ENCODE measurements around the gene LARP6.
"Not testable (repeated sequence)": the region's sequence is repeated elsewhere in the genome, so short reads cannot be mapped to it uniquely, and the experiment has no call there.

LARP6 gene

GRCh38 chr15:70858614-70859321 lies 4.8 kb upstream of the LARP6 start:
- not testable (repeated sequence) for DNase-seq

- no peak for DNase-seq
These were observed 3.8 kb upstream of the LARP6 start for GRCh38 chr15:70857562-70858285.

DNA sequence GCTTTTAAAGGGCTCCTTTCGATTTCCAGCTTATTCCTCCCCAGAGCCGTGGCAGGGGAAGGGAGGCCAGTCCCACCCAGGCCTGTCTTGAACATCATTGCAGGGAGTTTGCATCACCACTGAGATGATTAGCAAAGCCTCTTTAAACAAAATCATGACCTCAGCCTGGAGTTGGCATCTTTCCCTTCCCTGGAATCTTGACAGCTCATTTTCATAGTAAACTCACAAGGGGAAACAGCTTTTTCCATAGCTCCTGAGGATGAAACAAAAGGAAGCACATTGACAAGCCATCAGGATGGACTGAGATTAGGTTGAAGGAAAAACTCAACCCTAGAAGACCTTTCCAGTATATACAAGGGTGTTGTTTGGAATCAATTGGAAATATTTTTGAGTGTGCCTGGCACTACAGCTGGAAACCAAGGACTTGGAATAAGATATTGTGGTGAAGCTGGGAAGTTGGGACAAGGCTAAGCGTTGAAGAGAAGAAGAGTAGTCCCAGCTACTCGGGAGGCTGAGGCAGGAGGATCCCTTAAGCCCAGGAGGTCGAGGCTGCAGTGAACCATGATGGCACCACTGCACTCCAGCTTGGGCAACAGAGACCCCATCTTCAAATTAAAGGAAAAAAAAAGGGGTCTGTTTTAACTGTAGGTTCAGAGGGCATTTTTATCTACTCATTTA lies 3.1 kb upstream of the LARP6 start:
- DNase-seq = no peak

- no peak for DNase-seq
These were observed 2.4 kb upstream of the LARP6 start for GRCh38 chr15:70856177-70856883.

- no peak for DNase-seq
These were observed 1.8 kb upstream of the LARP6 start for GRCh38 chr15:70855764-70856163.

DNA sequence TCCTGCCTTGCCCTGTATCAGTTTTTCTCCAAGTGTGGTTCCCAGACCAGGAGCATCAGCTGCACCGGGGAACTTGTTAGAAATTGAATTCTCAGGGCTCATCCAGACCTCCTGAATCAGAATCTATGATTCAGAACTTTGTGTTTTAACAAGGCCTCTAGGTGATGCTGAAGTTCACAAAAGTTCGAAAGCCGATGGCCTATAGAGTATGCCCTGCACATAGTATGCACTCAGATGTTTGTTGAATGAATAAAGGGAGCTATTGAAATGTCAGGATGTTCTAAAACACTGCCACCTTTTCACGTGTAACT lies 664 bp upstream of the LARP6 start:
- no peak for DNase-seq

- DNase-seq = no peak
These were observed 512 bp downstream of the LARP6 start for GRCh38 chr15:70853318-70853972.

DNA sequence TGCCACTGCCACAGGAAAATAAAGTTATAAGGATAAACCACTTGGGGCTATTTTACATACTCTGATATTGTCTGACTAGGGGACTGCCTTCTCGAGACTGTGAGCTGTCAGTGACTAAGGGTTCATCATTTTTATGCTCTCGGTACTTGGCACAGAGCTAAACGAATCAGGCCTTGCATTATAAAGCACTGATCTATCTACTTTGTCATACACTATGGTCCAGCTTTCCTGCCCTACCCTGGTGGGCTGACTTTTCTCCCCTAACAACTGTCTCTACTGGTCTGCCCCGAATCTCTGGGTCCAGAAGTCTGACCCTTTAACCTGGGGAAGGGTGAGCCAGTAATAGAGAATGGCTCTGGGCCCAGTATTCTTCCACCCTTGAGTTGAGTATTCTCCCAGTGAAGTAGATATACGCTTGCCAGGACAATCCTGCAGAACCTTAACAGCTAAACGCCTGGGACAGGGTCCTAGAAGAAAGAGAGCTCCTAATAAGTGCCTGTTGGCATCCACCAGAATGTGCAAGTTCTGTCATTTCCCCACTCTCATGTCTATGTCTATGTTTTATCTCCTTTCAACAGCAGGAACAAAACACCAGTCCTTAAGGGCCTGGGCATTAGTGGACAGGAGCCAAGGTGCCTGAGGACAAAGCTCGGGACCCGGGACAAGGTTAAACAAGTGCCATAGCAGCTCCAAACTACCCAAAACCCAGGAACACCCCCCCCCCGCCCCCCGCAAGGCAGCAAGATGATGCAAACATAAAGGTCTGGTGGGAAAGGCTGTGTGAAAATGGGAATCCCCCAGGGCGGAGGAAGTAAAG lies 1.2 kb downstream of the LARP6 start:
- DNase-seq = no peak

- DNase-seq = no peak
These were observed 2.1 kb downstream of the LARP6 start for GRCh38 chr15:70851889-70852288.

GRCh38 chr15:70845602-70846360 lies 8.2 kb downstream of the LARP6 start:
- no peak for DNase-seq

GRCh38 chr15:70837476-70837875 lies 16.5 kb downstream of the LARP6 start:
- DNase-seq = no peak

DNA sequence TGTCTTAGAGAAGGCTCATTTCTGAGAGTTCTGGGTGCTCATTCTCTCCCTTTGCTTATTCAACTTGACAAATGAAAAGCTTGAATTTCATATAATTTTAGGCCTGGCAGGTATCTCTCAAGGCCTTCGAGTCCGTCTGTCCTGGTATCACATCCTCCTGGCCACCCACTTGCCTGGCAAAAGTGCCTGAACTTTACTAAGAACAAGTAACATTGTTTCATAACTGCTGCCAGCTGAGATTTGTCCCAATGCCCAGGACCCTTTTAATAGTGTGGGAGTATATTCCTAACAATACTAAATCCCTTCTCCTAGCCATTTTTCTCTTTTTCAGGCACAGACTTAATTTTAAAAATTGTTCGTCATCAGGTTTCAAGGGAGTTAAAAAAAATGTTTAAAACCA lies 18.1 kb downstream of the LARP6 start:
- DNase-seq = no peak

GRCh38 chr15:70835415-70835814 lies 18.5 kb downstream of the LARP6 start:
- DNase-seq = no peak

- no peak for DNase-seq
These were observed 19.0 kb downstream of the LARP6 start for GRCh38 chr15:70834999-70835398.

DNA sequence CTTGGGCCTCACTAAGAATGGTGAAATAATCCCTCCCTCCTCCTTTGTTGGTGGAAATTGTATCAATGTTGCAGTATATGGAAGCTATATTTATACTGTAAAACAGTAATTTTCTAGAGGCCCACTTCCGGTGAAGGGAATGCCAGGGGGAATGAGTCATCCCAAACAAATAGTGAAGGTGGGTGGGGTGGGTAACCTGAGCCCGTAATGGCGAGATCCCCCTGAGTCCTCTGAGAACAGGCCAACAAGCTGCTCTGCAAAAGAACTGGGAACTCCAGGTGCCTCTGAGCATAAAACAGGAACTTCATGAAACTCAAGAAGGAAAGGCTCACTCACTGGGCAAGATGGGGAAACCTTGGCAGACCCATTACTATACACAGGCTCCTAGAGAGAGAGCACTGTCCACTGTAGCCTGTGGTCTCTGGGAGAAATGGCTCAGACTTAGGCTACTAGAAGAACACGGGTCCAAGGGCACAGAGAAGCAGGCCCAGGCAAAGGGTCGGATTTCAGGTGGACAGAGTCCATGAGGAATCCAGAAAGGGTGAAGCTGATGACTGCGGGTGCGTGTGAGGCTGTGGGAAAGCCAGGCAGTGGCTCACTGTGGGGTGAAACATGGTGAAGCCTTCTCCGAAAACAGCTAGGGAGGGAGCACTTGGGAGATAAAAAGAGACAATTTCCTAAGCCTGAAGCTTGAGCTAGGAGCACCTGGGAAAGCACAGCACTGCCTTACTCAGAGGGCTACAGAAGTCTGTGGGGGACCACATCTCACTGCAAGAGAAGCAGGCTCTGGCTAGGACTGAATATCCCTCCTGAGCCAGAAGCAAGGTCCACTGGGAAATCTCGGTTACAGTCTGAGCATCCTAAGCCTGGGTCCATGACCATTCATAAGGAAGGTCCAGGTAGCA lies 19.8 kb downstream of the LARP6 start:
- no peak for DNase-seq

DNA sequence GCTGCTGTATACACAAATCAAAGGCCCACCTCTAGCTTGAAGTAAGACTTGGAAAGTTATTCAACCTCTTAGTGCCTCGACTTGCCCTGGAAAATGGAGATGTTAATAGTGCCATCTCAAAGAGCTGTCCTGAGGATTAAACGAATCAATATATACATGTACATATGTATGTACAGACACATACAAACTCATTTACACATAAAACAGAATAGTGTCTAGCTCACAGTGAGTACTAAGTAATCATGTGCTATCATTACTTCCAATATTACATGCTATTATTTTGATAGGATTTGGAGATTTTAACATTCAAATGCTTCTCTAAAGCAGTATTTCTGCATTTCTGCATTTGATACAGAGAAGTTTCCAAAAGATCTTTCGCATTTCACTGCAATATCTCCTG lies 20.5 kb downstream of the LARP6 start:
- no peak for DNase-seq

GRCh38 chr15:70832176-70832575 lies 21.8 kb downstream of the LARP6 start:
- DNase-seq = no peak

- DNase-seq = no peak
These were observed 22.7 kb downstream of the LARP6 start for GRCh38 chr15:70831094-70831911.

DNA sequence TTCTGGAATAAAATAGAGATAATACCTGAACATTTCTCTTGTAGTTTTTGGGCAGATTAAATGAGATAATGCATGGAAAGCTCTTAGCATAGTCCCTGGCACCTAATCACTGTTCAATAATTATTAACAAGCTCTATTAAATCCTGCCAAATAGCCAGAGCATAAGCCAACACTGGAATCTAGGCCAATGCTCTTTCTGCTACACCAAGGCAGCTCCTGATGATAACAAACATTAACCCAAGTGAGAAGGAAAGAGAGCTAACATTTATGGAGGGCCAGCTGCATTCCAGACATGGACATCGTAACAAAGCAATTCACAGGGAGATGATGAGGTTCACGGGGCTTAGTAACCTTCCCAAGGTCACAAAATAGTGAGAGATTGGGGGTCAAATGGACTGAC lies 23.3 kb downstream of the LARP6 start:
- DNase-seq = no peak

Measured in CD4-positive, alpha-beta T cell treated with Interleukin-1 beta for 1 hour (primary cell).